HL-60 (cell line): Measurements from ENCODE around the gene KRT14.
"Not testable (repeated sequence)": the region's sequence is repeated elsewhere in the genome, so short reads cannot be mapped to it uniquely, and the experiment has no call there.

Experiments used
- DNase-seq, 2 experiments: peaks; one replicate each; pipeline ENCODE4 v3.0.0-alpha.2; 2010 to 2020; ENCODE audit warnings: low read depth in 1 of 2, low spot score in 1 of 2
- H3K27ac ChIP-seq: fragments of 250-450 bp; sonication (Bioruptor Pico); replicated peaks from 2 replicates; pipeline ENCODE4 v1.5.1; 2020; ENCODE audit warnings: mild to moderate bottlenecking, moderate library complexity
- H3K27me3 ChIP-seq: fragments of 250-450 bp; sonication (Bioruptor Pico); 2 replicates; pipeline ENCODE4 v1.5.1; 2021; ENCODE audit warnings: mild to moderate bottlenecking, moderate library complexity; ENCODE audit not compliant: insufficient read depth, poor library complexity, severe bottlenecking
- H3K4me3 ChIP-seq: replicated peaks from 2 replicates; pipeline ENCODE4 v1.5.1; 2011; ENCODE audit warnings: mild to moderate bottlenecking, control low read depth, low read length; ENCODE audit not compliant: insufficient read depth
- GABPA ChIP-seq: IDR thresholded peaks from 2 replicates; pipeline ENCODE4 v1.6.1; 2012; ENCODE audit warnings: low read depth
- POLR2AphosphoS5 ChIP-seq: IDR thresholded peaks from 2 replicates; pipeline ENCODE4 v1.6.1; 2012; ENCODE audit warnings: low read depth
- SPI1 ChIP-seq: IDR thresholded peaks from 2 replicates; pipeline ENCODE4 v1.6.1; 2012; ENCODE audit warnings: low read depth, mild to moderate bottlenecking, borderline replicate concordance
- TF ChIP-seq, protein P1 (sequence below): IDR thresholded peaks from one replicate; pipeline ENCODE4 v1.5.1; 2011; ENCODE audit warnings: low read length, control low read depth, inconsistent platforms; ENCODE audit not compliant: insufficient read depth
- TF ChIP-seq, protein P2 (sequence below): IDR thresholded peaks from 2 replicates; pipeline ENCODE4 v1.6.1; 2012; ENCODE audit warnings: low read depth; ENCODE audit not compliant: insufficient replicate concordance

The KRT14 gene

DNA sequence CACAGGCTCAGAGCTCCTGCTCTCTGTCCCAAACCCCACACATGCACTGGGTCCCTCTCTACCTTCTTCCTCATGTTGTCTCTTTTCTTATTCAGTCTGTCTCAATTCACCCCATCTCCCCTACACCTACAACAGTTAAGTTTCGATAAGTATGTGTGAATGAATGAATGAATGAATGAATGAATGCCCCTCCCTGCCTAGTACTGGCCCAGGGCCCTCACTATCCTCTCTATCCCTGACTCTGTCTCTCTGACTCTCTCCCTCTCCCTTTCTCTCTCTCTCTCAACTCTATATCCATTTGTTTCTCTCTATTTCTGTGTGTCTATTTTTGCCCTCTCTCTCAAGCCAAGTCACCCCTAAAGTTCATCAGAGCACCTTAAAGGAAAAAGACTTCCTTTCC lies 8.2 kb downstream of the KRT14 start:
- no peak for TF ChIP-seq SPI1
- TF ChIP-seq GABPA, result no peak
- no peak for TF ChIP-seq POLR2AphosphoS5
- TF ChIP-seq, protein P1, sequence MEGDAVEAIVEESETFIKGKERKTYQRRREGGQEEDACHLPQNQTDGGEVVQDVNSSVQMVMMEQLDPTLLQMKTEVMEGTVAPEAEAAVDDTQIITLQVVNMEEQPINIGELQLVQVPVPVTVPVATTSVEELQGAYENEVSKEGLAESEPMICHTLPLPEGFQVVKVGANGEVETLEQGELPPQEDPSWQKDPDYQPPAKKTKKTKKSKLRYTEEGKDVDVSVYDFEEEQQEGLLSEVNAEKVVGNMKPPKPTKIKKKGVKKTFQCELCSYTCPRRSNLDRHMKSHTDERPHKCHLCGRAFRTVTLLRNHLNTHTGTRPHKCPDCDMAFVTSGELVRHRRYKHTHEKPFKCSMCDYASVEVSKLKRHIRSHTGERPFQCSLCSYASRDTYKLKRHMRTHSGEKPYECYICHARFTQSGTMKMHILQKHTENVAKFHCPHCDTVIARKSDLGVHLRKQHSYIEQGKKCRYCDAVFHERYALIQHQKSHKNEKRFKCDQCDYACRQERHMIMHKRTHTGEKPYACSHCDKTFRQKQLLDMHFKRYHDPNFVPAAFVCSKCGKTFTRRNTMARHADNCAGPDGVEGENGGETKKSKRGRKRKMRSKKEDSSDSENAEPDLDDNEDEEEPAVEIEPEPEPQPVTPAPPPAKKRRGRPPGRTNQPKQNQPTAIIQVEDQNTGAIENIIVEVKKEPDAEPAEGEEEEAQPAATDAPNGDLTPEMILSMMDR, result no peak
- TF ChIP-seq, protein P2, sequence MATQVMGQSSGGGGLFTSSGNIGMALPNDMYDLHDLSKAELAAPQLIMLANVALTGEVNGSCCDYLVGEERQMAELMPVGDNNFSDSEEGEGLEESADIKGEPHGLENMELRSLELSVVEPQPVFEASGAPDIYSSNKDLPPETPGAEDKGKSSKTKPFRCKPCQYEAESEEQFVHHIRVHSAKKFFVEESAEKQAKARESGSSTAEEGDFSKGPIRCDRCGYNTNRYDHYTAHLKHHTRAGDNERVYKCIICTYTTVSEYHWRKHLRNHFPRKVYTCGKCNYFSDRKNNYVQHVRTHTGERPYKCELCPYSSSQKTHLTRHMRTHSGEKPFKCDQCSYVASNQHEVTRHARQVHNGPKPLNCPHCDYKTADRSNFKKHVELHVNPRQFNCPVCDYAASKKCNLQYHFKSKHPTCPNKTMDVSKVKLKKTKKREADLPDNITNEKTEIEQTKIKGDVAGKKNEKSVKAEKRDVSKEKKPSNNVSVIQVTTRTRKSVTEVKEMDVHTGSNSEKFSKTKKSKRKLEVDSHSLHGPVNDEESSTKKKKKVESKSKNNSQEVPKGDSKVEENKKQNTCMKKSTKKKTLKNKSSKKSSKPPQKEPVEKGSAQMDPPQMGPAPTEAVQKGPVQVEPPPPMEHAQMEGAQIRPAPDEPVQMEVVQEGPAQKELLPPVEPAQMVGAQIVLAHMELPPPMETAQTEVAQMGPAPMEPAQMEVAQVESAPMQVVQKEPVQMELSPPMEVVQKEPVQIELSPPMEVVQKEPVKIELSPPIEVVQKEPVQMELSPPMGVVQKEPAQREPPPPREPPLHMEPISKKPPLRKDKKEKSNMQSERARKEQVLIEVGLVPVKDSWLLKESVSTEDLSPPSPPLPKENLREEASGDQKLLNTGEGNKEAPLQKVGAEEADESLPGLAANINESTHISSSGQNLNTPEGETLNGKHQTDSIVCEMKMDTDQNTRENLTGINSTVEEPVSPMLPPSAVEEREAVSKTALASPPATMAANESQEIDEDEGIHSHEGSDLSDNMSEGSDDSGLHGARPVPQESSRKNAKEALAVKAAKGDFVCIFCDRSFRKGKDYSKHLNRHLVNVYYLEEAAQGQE, result no peak
- Histone ChIP-seq H3K27me3 (no peaks in the 10 kb centered on the region), H3K27ac (no peak overlapping the region), H3K4me3 (no peak overlapping the region)
- no peak for DNase-seq

DNA sequence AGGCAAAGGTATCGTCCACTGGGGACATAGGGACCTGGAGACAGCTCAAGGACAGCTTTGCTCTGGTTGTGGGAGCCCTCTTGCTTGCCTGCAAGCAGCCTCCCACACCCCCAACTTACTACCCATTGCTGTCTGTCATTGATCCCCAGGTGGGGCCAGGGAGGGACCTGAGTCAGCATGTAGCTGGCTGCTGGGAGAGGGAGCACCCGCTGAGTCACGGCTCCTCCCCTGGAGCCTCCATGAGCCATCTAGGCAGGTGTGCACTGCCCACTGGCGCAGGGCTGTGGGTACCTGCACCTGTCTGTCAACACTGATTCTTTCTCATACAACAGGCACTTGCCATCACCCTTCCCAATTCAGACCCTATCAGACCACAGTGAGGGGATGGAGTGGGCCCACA lies 10.0 kb downstream of the KRT14 start:
- H3K27me3 ChIP-seq, H3K27ac ChIP-seq, H3K4me3 ChIP-seq, DNase-seq: not testable (repeated sequence)

DNA sequence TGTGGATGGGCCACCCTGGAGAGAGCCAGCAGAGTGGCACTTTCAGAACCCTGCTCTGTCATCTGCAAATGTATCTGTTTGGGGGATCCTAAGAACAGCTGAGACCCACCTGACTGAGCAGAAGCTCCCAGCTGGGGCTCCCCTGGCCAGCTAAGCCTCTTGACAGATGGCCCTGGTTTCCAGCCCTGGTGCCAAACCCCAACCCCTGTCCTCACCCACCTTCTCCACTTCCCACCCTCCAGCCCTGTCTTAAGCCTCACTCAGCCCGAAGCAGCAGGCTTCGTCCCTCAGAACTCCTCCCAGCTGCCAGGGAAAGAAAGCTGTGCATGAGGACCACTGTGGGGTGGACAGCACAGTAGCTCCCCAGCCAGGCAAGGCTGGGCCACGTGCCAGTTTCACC lies 11.4 kb downstream of the KRT14 start:
- no peak overlapping the region for H3K4me3 ChIP-seq
- TF ChIP-seq, protein P1, result no peak
- TF ChIP-seq SPI1 (no peak), POLR2AphosphoS5 (no peak), GABPA (no peak)
- TF ChIP-seq, protein P2, result no peak

DNA sequence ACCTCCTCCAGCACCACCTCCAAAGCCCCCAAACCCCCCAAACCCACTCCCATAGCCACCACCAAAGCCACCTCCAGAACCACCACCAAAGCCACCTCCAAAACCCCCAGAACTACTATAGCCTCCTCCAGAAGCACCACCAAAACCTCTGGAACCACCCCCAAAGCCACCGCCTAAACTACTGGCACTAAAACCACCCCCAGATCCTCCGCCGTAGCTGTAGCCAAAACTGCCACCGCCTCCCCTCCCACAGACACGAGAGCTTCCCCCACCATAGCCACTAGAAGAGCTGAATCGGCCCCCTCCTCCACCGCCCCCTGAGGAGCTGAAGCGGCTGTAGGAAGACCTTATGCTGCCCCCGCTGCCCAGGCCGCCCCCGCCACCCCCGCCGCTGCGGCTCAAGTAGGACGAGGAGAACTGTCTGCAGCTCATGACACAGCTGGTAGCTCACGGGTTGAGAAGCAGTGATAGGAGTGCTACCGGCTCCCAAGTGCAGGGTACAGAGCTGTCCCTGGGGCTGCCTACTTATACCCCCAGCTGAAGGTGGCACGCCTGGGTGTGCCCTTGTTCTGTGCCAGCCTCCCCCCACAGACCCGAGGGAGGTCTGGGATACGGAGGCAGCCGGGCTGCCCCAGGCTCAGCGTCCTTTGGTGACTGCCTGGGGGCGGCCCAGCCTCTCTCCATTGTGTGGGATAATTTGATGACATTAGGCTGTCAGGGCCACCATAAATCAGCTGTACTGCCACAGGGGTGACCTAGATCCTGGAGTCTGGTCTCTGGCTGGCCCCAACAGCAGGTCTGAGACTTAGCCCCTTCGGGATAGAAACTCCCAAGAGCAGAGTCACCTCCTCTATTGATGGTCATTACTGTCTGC lies 14.9 kb downstream of the KRT14 start, which contains the start of gene KRT9:
KRT9 (minus strand) TSS at position 499 of the 874 bp plus-strand sequence; CDS start at position 432, 67 bp downstream.
- no peak for DNase-seq
- Histone ChIP-seq H3K27ac (no peak within 1 kb of the TSS), H3K4me3 (no peak within 1 kb of the TSS), H3K27me3 (no peaks in the 10 kb centered on the region)
- TF ChIP-seq GABPA, result no peak
- no peak for TF ChIP-seq SPI1
- TF ChIP-seq, protein P1, result no peak
- TF ChIP-seq POLR2AphosphoS5, result no peak
- TF ChIP-seq, protein P2, result no peak

More for the DNA sequence above, 11.4 kb downstream of the KRT14 start:
- DNase-seq, result no peak
- Histone ChIP-seq H3K27ac (no peak overlapping the region), H3K27me3 (no peaks in the 10 kb centered on the region)
